Hepatocyte (in vitro differentiated cells): Measurements from ENCODE around the gene DDR1. TPM values are rescaled to one million over a fixed set of nuclear protein-coding genes. Genes with fewer than 3 reads are reported as not detected.

Experiments
- DNase-seq: peaks from one replicate; pipeline ENCODE4 v3.0.0-alpha.2; 2016; ENCODE audit warnings: low spot score
- H2AFZ ChIP-seq: fragments of 200-600 bp; sonication (generic); 2 replicates; pipeline ENCODE4 v1.6.0; 2016; ENCODE audit warnings: antibody characterized with exemption, mild to moderate bottlenecking
- H3K27ac ChIP-seq: fragments of 200-600 bp; sonication (generic); 2 replicates; pipeline ENCODE4 v1.5.1; 2016; ENCODE audit warnings: mild to moderate bottlenecking
- H3K27me3 ChIP-seq: fragments of 200-600 bp; sonication (generic); 2 replicates; pipeline ENCODE4 v1.6.1; 2016
- H3K36me3 ChIP-seq: fragments of 200-600 bp; sonication (generic); replicated peaks from 2 replicates; pipeline ENCODE4 v1.5.1; 2016; ENCODE audit warnings: low read depth; ENCODE audit not compliant: insufficient read depth
- H3K4me1 ChIP-seq: fragments of 200-600 bp; sonication (generic); 2 replicates; pipeline ENCODE4 v1.5.1; 2016; ENCODE audit warnings: mild to moderate bottlenecking, moderate library complexity; ENCODE audit not compliant: insufficient read depth
- H3K4me2 ChIP-seq: fragments of 200-600 bp; sonication (generic); 2 replicates; pipeline ENCODE4 v1.6.0; 2016
- H3K4me3 ChIP-seq: fragments of 200-600 bp; sonication (generic); 2 replicates; pipeline ENCODE4 v1.5.1; 2016; ENCODE audit warnings: mild to moderate bottlenecking
- H3K79me2 ChIP-seq: fragments of 200-600 bp; sonication (generic); 2 replicates; pipeline ENCODE4 v1.6.0; 2017; ENCODE audit warnings: mild to moderate bottlenecking
- H3K9me2 ChIP-seq: fragments of 200-600 bp; sonication (generic); replicated peaks from 2 replicates; pipeline ENCODE4 v1.6.0; 2017; ENCODE audit warnings: mild to moderate bottlenecking; ENCODE audit not compliant: insufficient read depth
- H3K9me3 ChIP-seq: fragments of 200-600 bp; sonication (generic); 2 replicates; pipeline ENCODE4 v1.5.1; 2016; ENCODE audit warnings: low read depth, mild to moderate bottlenecking
- H4K20me1 ChIP-seq: fragments of 200-600 bp; sonication (generic); 2 replicates; pipeline ENCODE4 v1.6.0; 2016; ENCODE audit warnings: mild to moderate bottlenecking; ENCODE audit not compliant: insufficient read depth, poor library complexity, severe bottlenecking
- CTCF ChIP-seq: fragments of 200-600 bp; sonication (generic); IDR thresholded peaks from 2 replicates; pipeline ENCODE4 v1.5.1; 2016; ENCODE audit warnings: antibody characterized with exemption, mild to moderate bottlenecking; ENCODE audit not compliant: poor library complexity
- EZH2 ChIP-seq: fragments of 200-600 bp; sonication (generic); IDR thresholded peaks from 2 replicates; pipeline ENCODE4 v1.6.1; 2016; ENCODE audit warnings: antibody characterized with exemption, mild to moderate bottlenecking, borderline replicate concordance
- EZH2phosphoT487 ChIP-seq: fragments of 200-600 bp; sonication (generic); IDR thresholded peaks from one replicate; pipeline ENCODE4 v1.6.1; 2018; ENCODE audit warnings: antibody characterized with exemption, mild to moderate bottlenecking, low read depth, moderate library complexity; ENCODE audit not compliant: unreplicated experiment, severe bottlenecking
- WGBS: methylation state at CpG from one replicate; pipeline ENCODE4 v1.1.6; 2016; ENCODE audit warnings: low lambda C conversion rate; ENCODE audit errors: missing lambda C conversion rate; 5-methylcytosine and 5-hydroxymethylcytosine counted together
- polyA plus RNA-seq: library from polyadenylated mRNA; unstranded; fragments of >200 nt; fragmentation: Nextera tagmentation; extraction: Ambion mirVana; gene quantifications from 2 replicates; pipeline ENCODE4 v1.2.1, GENCODE V29; 2016
- total RNA-seq: library from RNA; depleted of rRNA; stranded (reverse); fragments of >200 nt; gene quantifications from 2 replicates; pipeline ENCODE4 v1.2.3, GENCODE V29; 2014

DDR1 gene
- total and polyA plus RNA-seq, 2 experiments from 2014 or later: 94.4 TPM

- 91% methylated on average over 8 of the region's 8 CpGs for WGBS
- no peaks in the 10 kb centered on the region for H3K27me3 ChIP-seq
- H3K4me2 ChIP-seq: peak overlapping the region; percentile 84
- H2AFZ ChIP-seq: peak overlapping the region; percentile 44
- H3K79me2 ChIP-seq: peaks cover 13% of the 10 kb centered on the region
- peaks cover 19% of the 10 kb centered on the region for H3K4me1 ChIP-seq
- no peaks in the 10 kb centered on the region for H3K36me3 ChIP-seq
- peak overlapping the region; percentile 82 for H3K27ac ChIP-seq
- no peaks in the 10 kb centered on the region for H3K9me2 ChIP-seq
- no peak overlapping the region for H3K4me3 ChIP-seq
- TF ChIP-seq EZH2 (no peak), EZH2phosphoT487 (no peak), CTCF (no peak)
- no peaks in the 10 kb centered on the region for H4K20me1 ChIP-seq
- no peak for DNase-seq
- H3K9me3 ChIP-seq: no peaks in the 10 kb centered on the region
Measured at GRCh38 chr6:30912746-30913520, 28.6 kb downstream of the DDR1 start.

GRCh38 chr6:30913721-30914075 is 29.4 kb downstream of the DDR1 start:
- H3K4me2 ChIP-seq: peak overlapping the region; percentile 84
- H3K27me3 ChIP-seq: no peaks in the 10 kb centered on the region
- H3K9me3 ChIP-seq: no peaks in the 10 kb centered on the region
- no peak overlapping the region for H3K4me3 ChIP-seq
- DNase-seq: no peak
- H3K36me3 ChIP-seq: no peaks in the 10 kb centered on the region
- 9% methylated on average over 31 of the region's 31 CpGs for WGBS
- TF ChIP-seq EZH2phosphoT487: no peak
- no peak for TF ChIP-seq EZH2
- TF ChIP-seq CTCF: no peak
- no peaks in the 10 kb centered on the region for H3K9me2 ChIP-seq
- peak overlapping the region; percentile 82 for H3K27ac ChIP-seq
- H2AFZ ChIP-seq: peak overlapping the region; percentile 44
- H3K79me2 ChIP-seq: peaks cover 9% of the 10 kb centered on the region
- peaks cover 18% of the 10 kb centered on the region for H3K4me1 ChIP-seq
- no peaks in the 10 kb centered on the region for H4K20me1 ChIP-seq

GRCh38 chr6:30914076-30914853 is 29.9 kb downstream of the DDR1 start, which contains the start of gene VARS2:
Gene VARS2 (plus strand): TSS chr6:30914238. CDS start chr6:30914837, 599 bp downstream.
- no peaks in the 10 kb centered on the region for H3K9me2 ChIP-seq
- no peaks in the 10 kb centered on the region for H4K20me1 ChIP-seq
- H3K4me2 ChIP-seq: peak within 1 kb of the TSS; percentile 84
- TF ChIP-seq CTCF (peak; percentile 39), EZH2phosphoT487 (no peak)
- peak within 1 kb of the TSS; percentile 75 for H2AFZ ChIP-seq
- peaks cover 4% of the 10 kb centered on the region for H3K79me2 ChIP-seq
- no peaks in the 10 kb centered on the region for H3K36me3 ChIP-seq
- H3K27me3 ChIP-seq: no peaks in the 10 kb centered on the region
- peaks cover 14% of the 10 kb centered on the region for H3K4me1 ChIP-seq
- peak within 1 kb of the TSS; percentile 90 for H3K27ac ChIP-seq
- DNase-seq: peak; percentile 97
- peak within 1 kb of the TSS; percentile 16 for H3K4me3 ChIP-seq
- 5% methylated on average over 39 of the region's 52 CpGs for WGBS
- H3K9me3 ChIP-seq: no peaks in the 10 kb centered on the region
